Spleen (tissue), 11 donors: ENCODE results near the gene MRPL3. TPM values are rescaled to one million over a fixed set of nuclear protein-coding genes. Genes with fewer than 3 reads are reported as not detected.

Experiments used
- DNase-seq: peaks from one replicate; pipeline ENCODE4 v3.0.0-alpha.2; 2020
- H3K27ac ChIP-seq, 8 donors: fragments of 200-600 bp; sonication (generic) in 7 of 8; 1 replicate in 4 of 8; 2 replicates in 4 of 8; pipeline versions ENCODE4 v1.5.0 to v1.8.0; 2016 to 2021; ENCODE audit warnings: inconsistent platforms in 4 of 8, mild to moderate bottlenecking in 4 of 8, moderate library complexity in 1 of 8
- H3K27me3 ChIP-seq, 7 donors: fragments of 200-600 bp; sonication (generic) in 6 of 7; replicated peaks in 1 of 7; 1 replicate in 4 of 7; 2 replicates in 3 of 7; pipeline versions ENCODE4 v1.5.0 to v1.8.0; 2016 to 2021; ENCODE audit warnings: inconsistent platforms in 3 of 7, mild to moderate bottlenecking in 1 of 7
- H3K36me3 ChIP-seq, 6 donors: fragments of 200-600 bp; sonication (generic) in 5 of 6; 1 replicate in 4 of 6; 2 replicates in 2 of 6; pipeline versions ENCODE4 v1.5.0 to v1.8.0; 2016 to 2021; ENCODE audit warnings: inconsistent platforms in 2 of 6
- H3K4me1 ChIP-seq, 6 donors: fragments of 200-600 bp; sonication (generic) in 5 of 6; 1 replicate in 3 of 6; 2 replicates in 3 of 6; pipeline versions ENCODE4 v1.5.0 to v1.8.0; 2016 to 2021; ENCODE audit warnings: inconsistent platforms in 3 of 6
- H3K4me3 ChIP-seq, 8 donors: fragments of 200-600 bp; sonication (generic) in 7 of 8; 1 replicate in 4 of 8; 2 replicates in 4 of 8; pipeline versions ENCODE4 v1.5.0 to v1.8.0; 2016 to 2021; ENCODE audit warnings: inconsistent platforms in 4 of 8, mild to moderate bottlenecking in 4 of 8, moderate library complexity in 2 of 8
- H3K9me3 ChIP-seq, 8 donors: fragments of 200-600 bp; sonication (generic) in 7 of 8; 1 replicate in 4 of 8; 2 replicates in 4 of 8; pipeline versions ENCODE4 v1.5.0 to v1.8.0; 2016 to 2021; ENCODE audit warnings: inconsistent platforms in 4 of 8
- CTCF ChIP-seq, 11 experiments: fragments of 200-600 bp in 7 of 11; fragments of 450-650 bp in 4 of 11; sonication (generic) in 4 of 11; IDR thresholded peaks in 8 of 11; conservative IDR thresholded peaks in 3 of 11; 1 replicate in 7 of 11; 2 replicates in 4 of 11; pipeline versions ENCODE4 v1.4.0 to v1.8.0; 2016 to 2021; ENCODE audit warnings: antibody characterized with exemption in 11 of 11, inconsistent platforms in 4 of 11, mild to moderate bottlenecking in 1 of 11
- POLR2A ChIP-seq, 3 donors: fragments of 450-650 bp; IDR thresholded peaks; one replicate each; pipeline ENCODE4 v1.5.1; 2017; ENCODE audit warnings: antibody characterized with exemption in 3 of 3, mild to moderate bottlenecking in 1 of 3
- POLR2AphosphoS5 ChIP-seq, 3 donors: sonication (generic); formaldehyde crosslinking; IDR thresholded peaks; one replicate each; pipeline ENCODE4 v1.5.1; 2017; ENCODE audit warnings: antibody characterized with exemption in 3 of 3
- WGBS, 5 donors: extraction: QIAGEN DNeasy Blood & Tissue Kit in 3 of 5; methylation state at CpG; one replicate each; pipeline versions ENCODE4 v1.1.5 to v1.1.7; 2013 to 2018; 5-methylcytosine and 5-hydroxymethylcytosine counted together
- intact Hi-C: fragments of 100-400 bp; cut with DNase I; formaldehyde crosslinking; loops from one replicate; pipeline ENCODE4 v1.15.0; 2023; ENCODE audit warnings: low total_unique reads
- polyA plus RNA-seq, 3 donors: library from polyadenylated mRNA; stranded (reverse); fragments of 200-250 nt; gene quantifications; one replicate each; pipeline ENCODE4 v1.2.1, GENCODE V29; 2013
- total RNA-seq, 7 donors: library from RNA; depleted of rRNA in 3 of 7; stranded (reverse); fragments of >200 nt in 3 of 7; fragmentation: NEBNext Ultra II Directional in 4 of 7; extraction: Animal tissue kit (Norgen Biotek cat#: 25700) in 4 of 7; gene quantifications; one replicate each; pipeline versions ENCODE4 v1.1.0 to v1.2.1, GENCODE V29; 2016 to 2021
- donor health status: healthy with polysubstance abuse.
- donor health status: DM: no; HTN: no; CAD: no; lungs with moderate emphysema.
- donor health status: DM: no; HTN: no; CAD: no.
- donor health status: Bipolar disorder and iron deficiency.
- donor health status: healthy.
- donor health status: DM: no; HTN: no; CAD: no.
- donor health status: DM: yes; HTN: yes; CAD: no.

The MRPL3 gene
- total and polyA plus RNA-seq, 10 donors: 39.9 to 66.9 (median 52.6) TPM

DNA sequence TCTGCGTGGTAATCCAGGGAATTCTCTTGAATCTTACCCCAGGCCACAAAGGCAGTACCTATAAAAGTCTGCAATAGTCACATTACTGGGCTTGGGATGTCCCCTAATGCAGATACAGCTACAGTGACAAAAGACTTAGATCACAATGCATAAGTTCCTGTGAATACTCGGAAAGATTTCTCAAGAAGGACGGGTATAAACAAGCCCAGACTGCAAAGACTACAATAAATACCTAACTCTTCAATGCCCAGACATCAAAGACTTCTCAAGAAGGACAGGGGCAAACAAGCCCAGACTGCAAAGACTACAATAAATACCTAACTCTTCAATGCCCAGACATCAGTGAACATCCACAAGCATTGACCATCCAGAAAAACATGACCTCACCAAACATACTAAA lies 70.3 kb downstream of the MRPL3 start:
- DNase-seq: no peak
- intact Hi-C loops: no loop called here
- WGBS, 5 donors: 79 to 92% (median 86%) methylated on average over 3 of the region's 3 CpGs

GRCh38 chr3:131431754-131432153 lies 71.0 kb downstream of the MRPL3 start:
- Histone ChIP-seq H3K27ac (no peak overlapping the region), H3K27me3 (no peaks in the 10 kb centered on the region), H3K4me1 (no peaks in the 10 kb centered on the region), H3K9me3 (peaks cover 0 to 3% (median 0%) of the 10 kb centered on the region in 8 donors), H3K36me3 (no peaks in the 10 kb centered on the region), H3K4me3 (no peak overlapping the region)
- intact Hi-C loops: no loop called here
- TF ChIP-seq POLR2A (IDR thresholded peaks at IDR 0.05) (no peak), POLR2AphosphoS5 (IDR thresholded peaks at IDR 0.05) (no peak), CTCF (IDR thresholded peaks at IDR 0.05 in 8 of 11, conservative IDR thresholded peaks at IDR 0.05 in 3 of 11) (no peak)
- 75 to 97% (median 80%) methylated on average over 5 of the region's 5 CpGs for WGBS, 5 donors
- DNase-seq: no peak

More for the DNA sequence above, 70.3 kb downstream of the MRPL3 start:
- Histone ChIP-seq H3K4me3 (no peak overlapping the region), H3K9me3 (peaks cover 0 to 3% (median 0%) of the 10 kb centered on the region in 8 donors), H3K27ac (no peak overlapping the region), H3K27me3 (no peaks in the 10 kb centered on the region), H3K36me3 (no peaks in the 10 kb centered on the region), H3K4me1 (no peaks in the 10 kb centered on the region)
- TF ChIP-seq POLR2A (IDR thresholded peaks at IDR 0.05): no peak
- TF ChIP-seq CTCF (IDR thresholded peaks at IDR 0.05 in 8 of 11, conservative IDR thresholded peaks at IDR 0.05 in 3 of 11): no peak
- no peak for TF ChIP-seq POLR2AphosphoS5 (IDR thresholded peaks at IDR 0.05)

DNA sequence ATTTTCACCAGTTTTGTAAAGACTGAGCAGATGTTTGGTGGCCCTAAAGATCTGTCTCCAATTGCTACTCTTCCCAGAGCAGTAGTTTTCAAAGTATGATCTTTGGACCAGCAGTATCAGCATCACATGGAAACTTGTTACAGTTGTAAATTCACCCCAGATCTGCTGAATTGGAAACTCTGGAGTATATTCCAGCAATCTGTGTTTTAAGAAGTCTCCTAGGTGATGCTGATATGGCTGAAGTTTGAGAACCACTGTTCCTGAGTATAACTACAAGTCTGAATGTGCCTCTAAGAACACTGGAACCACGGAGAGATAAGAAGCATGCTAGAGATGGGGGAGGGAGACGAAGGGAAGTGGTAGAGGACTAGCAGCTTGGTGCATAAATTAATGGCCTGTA lies 75.5 kb downstream of the MRPL3 start:
- 43 to 72% (median 59%) methylated on average over 2 of the region's 2 CpGs for WGBS, 5 donors
- Histone ChIP-seq H3K4me3 (no peak overlapping the region), H3K27ac (no peak overlapping the region), H3K4me1 (no peaks in the 10 kb centered on the region), H3K27me3 (no peaks in the 10 kb centered on the region), H3K36me3 (no peaks in the 10 kb centered on the region), H3K9me3 (no peaks in the 10 kb centered on the region)
- intact Hi-C loops: no loop called here
- no peak for DNase-seq
- TF ChIP-seq POLR2AphosphoS5 (IDR thresholded peaks at IDR 0.05) (no peak), CTCF (IDR thresholded peaks at IDR 0.05 in 8 of 11, conservative IDR thresholded peaks at IDR 0.05 in 3 of 11) (no peak)

DNA sequence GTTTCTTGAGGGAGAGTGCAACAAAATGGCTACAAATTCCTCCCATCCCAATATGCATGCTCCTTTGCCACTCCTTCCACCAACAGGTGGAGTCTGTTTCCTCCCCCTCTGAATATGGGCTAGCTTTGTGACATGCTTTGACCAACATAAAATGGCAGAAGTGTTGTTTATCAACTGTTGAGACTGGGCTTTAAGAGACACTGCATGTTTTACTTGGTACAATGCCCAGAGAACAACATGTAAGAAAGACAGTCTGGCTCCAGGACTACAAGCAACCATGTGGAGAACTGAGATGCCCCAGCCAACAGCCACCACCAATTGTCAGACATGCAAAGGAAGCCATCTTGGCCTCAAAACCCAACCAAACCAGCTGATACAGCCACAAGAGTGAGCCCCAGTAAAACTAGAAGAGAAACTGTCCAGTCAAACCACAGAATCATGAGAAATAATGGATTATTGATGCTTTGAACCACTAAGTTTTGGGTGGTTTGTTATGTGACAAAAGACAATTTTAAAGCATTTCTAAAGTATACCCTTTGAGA lies 80.7 kb downstream of the MRPL3 start:
- intact Hi-C loops: no loop called here
- no peaks in the 10 kb centered on the region for H3K27me3 ChIP-seq
- H3K4me1 ChIP-seq: no peaks in the 10 kb centered on the region
- H3K9me3 ChIP-seq: no peaks in the 10 kb centered on the region
- TF ChIP-seq POLR2A (IDR thresholded peaks at IDR 0.05) (no peak), CTCF (IDR thresholded peaks at IDR 0.05 in 8 of 11, conservative IDR thresholded peaks at IDR 0.05 in 3 of 11) (no peak), POLR2AphosphoS5 (IDR thresholded peaks at IDR 0.05) (no peak)
- H3K4me3 ChIP-seq: no peak overlapping the region
- no peak overlapping the region for H3K27ac ChIP-seq
- DNase-seq: no peak
- H3K36me3 ChIP-seq: no peaks in the 10 kb centered on the region
